Stimulated activated CD4-positive, alpha-beta T cell treated with anti-CD3 and anti-CD28 coated beads, Interleukin-12 subunit alpha, Interleukin-12 subunit beta, amount 100 ng/mL, for 24 hours (primary cell): Measurements from ENCODE around the gene HCFC1R1.

Experiments
- DNase-seq, 2 experiments: peaks; one replicate each; pipeline ENCODE4 v3.0.0-alpha.2; 2020; ENCODE audit warnings: low read depth in 2 of 2

Gene HCFC1R1

GRCh38 chr16:2976201-2976600, 47.5 kb downstream of the HCFC1R1 start:
- no peak for DNase-seq

DNA sequence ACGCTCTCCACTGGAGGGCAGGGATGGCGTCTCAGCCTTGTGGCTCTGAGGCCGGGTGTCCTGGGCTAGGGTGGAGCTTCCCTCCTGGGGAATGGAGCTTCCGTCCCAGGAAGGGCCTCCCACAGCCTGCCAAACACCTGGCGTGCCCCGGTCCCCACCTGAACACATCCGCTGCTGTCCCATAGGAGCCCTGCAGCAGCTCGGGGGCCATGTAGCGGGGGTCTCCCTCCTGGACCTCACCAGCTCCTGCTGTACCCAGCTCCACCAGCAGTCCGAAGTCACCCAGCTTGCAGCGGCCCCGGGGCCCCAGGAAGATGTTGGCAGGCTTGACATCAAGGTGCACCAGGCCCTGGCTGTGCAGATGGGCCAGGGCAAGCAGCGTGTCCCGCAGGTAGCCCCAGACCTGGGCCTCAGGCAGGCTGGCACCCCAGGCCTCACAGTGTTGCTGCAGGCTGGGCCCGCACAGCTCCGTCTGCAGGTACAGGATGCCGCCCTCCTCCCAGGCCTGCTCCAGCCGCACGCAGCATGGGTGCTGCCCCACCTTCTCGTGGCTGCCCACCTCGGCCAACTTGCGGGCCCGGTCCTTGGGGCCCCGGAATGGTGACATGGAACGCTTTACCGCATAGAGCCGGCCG, 48.5 kb downstream of the HCFC1R1 start:
- DNase-seq: no peak

DNA sequence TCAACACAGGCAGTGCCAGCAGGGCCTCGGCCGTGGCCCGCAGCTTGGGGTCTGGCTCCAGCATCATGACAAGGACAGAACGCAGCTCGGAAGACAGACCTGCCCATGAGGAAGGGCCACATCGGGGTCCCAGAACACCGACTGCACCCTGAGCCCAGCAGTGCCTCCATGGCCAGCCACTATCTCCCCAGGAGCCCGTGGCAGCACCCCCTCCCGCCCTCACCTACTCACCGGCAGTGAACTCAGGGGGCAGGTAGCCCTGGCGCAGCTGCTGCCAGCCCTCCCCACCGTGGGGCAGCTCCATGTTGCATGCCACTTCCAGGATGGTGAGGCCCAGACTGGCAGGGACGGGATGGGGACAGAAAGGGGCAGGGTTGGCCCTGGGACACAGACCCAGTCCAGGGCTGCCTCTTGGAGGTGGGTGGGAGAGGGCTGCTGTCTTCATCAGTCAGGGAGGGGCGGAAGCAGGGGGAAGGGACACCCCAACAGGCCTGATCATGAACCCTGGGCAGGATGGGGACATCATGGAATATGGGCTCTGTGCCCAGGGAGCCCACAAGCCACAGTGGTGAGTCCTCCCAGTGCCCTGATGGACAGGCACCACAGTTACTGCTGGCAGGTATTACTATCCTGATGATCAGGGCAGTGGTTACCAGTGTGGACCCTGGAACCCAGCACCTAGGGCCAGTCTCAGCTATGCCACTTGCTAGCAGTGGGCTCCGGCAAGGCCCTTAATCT, 49.3 kb downstream of the HCFC1R1 start:
- DNase-seq: no peak

DNA sequence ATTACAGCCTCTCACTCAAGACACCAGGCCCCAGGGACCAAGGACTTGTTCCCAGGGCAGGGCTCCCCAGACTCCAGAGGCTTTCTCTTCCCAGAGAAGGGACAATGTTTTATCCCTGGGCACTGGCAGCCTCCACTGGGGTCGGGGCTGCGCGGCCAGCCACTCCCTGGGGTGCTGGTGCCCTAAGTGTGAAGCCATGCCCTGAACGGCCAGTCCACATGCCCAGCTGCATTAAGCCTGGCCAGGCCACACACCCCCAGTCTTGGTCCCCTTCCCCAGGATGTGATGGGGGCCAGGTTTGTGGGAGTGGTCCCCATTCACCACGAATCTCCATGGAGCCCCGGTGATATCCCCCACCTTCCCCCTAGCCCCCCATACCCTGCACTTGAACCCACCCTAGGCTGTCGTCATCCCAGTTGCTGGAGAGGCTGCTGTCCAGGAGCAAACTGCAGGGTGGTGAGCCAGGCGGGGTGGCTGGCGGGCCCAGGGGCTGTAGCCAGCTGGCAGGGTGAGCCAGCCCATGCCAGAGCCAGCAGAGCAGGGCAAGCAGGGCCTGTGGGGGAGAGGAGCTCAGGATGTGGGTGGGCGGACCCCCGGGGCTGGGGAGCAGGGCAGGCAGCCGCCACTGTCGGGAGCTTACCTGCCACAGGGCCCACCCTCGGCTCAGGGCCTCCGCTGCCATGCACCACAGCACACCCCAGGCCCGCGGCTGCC, 50.0 kb downstream of the HCFC1R1 start:
- DNase-seq: no peak

DNA sequence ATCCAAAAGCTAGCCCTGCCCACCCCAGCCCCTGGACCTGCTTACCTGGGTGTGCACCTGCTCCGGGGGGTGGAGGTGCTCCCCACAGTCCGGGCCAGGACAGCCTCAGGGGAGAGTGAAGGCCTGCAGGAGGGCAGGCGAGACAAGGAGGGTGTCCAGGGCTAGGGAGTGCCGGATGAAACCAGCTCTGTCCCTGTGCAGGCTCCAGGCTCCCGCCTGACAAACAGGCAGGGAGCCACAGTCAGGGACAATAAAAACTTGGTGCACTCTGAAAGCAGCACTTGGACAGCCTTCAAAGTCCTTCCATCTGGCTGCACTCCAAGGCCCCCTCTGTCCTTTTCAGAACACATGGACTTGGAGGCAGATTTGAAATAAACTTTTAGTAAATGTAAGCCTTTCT, 50.6 kb downstream of the HCFC1R1 start:
- DNase-seq: no peak
